ENCODE data around the gene RHBDD3.

DNA sequence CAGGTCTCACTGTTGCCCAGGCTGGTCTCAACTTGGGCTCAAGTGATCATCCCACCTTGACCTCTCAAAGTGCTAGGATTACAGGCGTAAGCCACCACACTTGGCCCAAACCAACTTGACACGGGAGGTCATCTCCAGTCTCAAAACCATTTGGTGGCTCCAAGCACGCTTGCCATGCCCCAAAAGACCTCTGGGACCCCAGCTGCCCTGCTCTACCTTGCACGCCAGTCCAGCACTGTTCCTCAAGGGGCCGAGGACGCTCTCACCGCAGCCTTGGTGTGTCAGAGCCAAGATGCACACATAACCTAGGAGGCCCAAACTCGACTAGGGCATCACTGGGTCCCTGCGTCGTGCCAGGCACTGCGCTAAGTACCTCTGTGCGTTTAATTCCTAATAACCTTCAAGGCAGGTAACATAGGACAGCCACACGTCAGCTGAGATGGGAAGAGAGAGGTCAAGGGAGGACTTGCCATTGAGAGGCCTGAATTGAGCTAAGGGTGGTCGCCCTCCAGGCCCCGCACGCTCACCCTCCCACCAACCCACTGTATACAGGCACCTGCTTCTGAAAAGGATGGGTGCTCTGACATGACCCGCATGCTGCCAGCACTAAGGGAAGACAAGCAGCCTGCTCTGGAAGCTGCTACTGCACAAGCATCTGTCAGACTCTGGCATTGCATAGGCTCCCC is 34.1 kb upstream of the RHBDD3 start:
- TF ChIP-seq EZH2 (IDR thresholded peaks at IDR 0.05; ENCODE audit: insufficient read depth, poor library complexity, severe bottlenecking) (no peak), EZH2phosphoT487 (IDR thresholded peaks at IDR 0.05; ENCODE audit: insufficient read depth, low read depth) (no peak)

Measured in GM23248 (cell line).